AG09319 (cell line): ENCODE data around the gene CCDC77.

Experiments
- DNase-seq: peaks from one replicate; pipeline ENCODE4 v3.0.0-alpha.2; 2010; ENCODE audit warnings: low read depth; ENCODE audit errors: extremely low read depth
- CTCF ChIP-seq: IDR thresholded peaks from 2 replicates; pipeline ENCODE4 v1.5.1; 2011; ENCODE audit warnings: low read depth, mild to moderate bottlenecking, inconsistent platforms, low read length, moderate library complexity

The CCDC77 gene

GRCh38 chr12:455821-456220 lies 54.4 kb downstream of the CCDC77 start:
- DNase-seq = no peak
- no peak for TF ChIP-seq CTCF

- no peak for TF ChIP-seq CTCF
- no peak for DNase-seq
These were observed 56.2 kb downstream of the CCDC77 start for GRCh38 chr12:457676-458075.

DNA sequence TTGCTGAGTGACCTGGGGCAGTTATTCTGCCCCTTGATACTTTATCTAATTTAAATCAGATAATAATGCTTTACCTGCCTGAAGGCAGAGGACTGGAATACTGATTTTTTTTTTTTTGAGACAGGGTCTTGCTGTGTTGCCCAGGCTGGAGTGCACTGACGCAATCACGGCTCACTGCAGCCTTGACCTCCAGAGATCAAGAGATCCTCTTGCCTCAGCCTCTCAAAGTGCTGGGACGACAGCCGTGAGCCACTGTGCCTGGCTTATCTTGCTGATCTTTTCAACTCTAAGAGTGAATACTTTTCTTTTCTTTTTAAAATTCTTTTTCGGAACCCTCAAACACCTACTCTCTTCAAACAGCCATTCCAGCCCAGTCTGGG lies 57.6 kb downstream of the CCDC77 start:
- no peak for DNase-seq
- no peak for TF ChIP-seq CTCF

- no peak for TF ChIP-seq CTCF
- no peak for DNase-seq
These were observed 58.2 kb downstream of the CCDC77 start, which contains the start of gene B4GALNT3 for GRCh38 chr12:459430-460258. Gene B4GALNT3 (plus strand): TSS chr12:459939. CDS start chr12:460377, 438 bp downstream.

- no peak for TF ChIP-seq CTCF
- no peak for DNase-seq
These were observed 59.1 kb downstream of the CCDC77 start for GRCh38 chr12:460261-461230.

DNA sequence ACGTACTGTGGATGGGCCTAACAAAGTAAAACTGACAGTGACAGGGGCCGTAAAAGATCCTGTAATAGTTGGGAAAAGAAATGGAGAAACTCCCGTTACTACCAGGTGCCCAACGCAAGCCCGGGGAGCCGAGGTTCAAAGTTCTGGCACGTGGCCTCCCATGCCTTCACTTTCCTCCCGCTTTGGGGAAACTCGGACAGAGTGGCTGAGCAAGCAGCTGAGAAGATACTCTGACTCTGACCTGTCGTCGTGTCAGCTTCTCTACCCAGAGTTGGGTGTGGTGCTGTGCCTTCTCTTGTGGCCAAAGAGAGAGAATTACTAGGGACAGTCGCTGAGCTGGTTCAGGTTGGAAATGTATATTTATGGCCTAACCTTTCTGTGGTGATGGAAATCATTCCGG lies 60.0 kb downstream of the CCDC77 start:
- no peak for DNase-seq
- no peak for TF ChIP-seq CTCF
